ENCODE measurements around the gene BLID.

- TF ChIP-seq USF1 (IDR thresholded peaks at IDR 0.05; ENCODE audit: borderline replicate concordance, extremely low read length, insufficient read depth, low read depth, low read length) = no peak
- no peak for TF ChIP-seq YBX1 (IDR thresholded peaks at IDR 0.05)
- TF ChIP-seq RBBP5 (conservative IDR thresholded peaks at IDR 0.05) = no peak
- no peak for TF ChIP-seq JUNB (IDR thresholded peaks at IDR 0.05)
- TF ChIP-seq, protein P1, sequence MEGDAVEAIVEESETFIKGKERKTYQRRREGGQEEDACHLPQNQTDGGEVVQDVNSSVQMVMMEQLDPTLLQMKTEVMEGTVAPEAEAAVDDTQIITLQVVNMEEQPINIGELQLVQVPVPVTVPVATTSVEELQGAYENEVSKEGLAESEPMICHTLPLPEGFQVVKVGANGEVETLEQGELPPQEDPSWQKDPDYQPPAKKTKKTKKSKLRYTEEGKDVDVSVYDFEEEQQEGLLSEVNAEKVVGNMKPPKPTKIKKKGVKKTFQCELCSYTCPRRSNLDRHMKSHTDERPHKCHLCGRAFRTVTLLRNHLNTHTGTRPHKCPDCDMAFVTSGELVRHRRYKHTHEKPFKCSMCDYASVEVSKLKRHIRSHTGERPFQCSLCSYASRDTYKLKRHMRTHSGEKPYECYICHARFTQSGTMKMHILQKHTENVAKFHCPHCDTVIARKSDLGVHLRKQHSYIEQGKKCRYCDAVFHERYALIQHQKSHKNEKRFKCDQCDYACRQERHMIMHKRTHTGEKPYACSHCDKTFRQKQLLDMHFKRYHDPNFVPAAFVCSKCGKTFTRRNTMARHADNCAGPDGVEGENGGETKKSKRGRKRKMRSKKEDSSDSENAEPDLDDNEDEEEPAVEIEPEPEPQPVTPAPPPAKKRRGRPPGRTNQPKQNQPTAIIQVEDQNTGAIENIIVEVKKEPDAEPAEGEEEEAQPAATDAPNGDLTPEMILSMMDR (IDR thresholded peaks at IDR 0.05 in 2 of 3, conservative IDR thresholded peaks at IDR 0.05 in 1 of 3; ENCODE audit: control insufficient read depth in 2 of 3, extremely low read depth in 1 of 3, insufficient read depth in 1 of 3, low read depth in 3 of 3, low read length in 3 of 3) = no peak
- no peak for TF ChIP-seq RAD21 (IDR thresholded peaks at IDR 0.05; ENCODE audit: insufficient read depth, low read depth, low read length)
- TF ChIP-seq, protein P2, sequence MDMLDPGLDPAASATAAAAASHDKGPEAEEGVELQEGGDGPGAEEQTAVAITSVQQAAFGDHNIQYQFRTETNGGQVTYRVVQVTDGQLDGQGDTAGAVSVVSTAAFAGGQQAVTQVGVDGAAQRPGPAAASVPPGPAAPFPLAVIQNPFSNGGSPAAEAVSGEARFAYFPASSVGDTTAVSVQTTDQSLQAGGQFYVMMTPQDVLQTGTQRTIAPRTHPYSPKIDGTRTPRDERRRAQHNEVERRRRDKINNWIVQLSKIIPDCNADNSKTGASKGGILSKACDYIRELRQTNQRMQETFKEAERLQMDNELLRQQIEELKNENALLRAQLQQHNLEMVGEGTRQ (IDR thresholded peaks at IDR 0.05; ENCODE audit: borderline replicate concordance, low read depth, low read length) = no peak
- TF ChIP-seq RUNX3 (IDR thresholded peaks at IDR 0.05; ENCODE audit: low read length) = no peak
- TF ChIP-seq FOS (IDR thresholded peaks at IDR 0.05; ENCODE audit: borderline replicate concordance, extremely low read depth, insufficient read length) = no peak
- no peak for TF ChIP-seq POU2F2 (IDR thresholded peaks at IDR 0.05; ENCODE audit: borderline replicate concordance, low read depth, low read length)
Measured at GRCh38 chr11:122163053-122163819, 47.2 kb upstream of the BLID start.
